GM23338 (cell line): Measurements from ENCODE around the gene SMCO2. TPM values are rescaled to one million over a fixed set of nuclear protein-coding genes. Genes with fewer than 3 reads are reported as not detected.

Experiments
- ATAC-seq: fragments of 200-7000 bp; cut with Tn5 transposase; 3 replicates; pipeline ENCODE4 v1.9.1; 2020
- DNase-seq: peaks from one replicate; pipeline ENCODE4 v3.0.0-alpha.2; 2015; ENCODE audit warnings: low spot score
- H2AFZ ChIP-seq: fragments of 200-600 bp; sonication (generic); 2 replicates; pipeline ENCODE4 v1.8.0; 2016; ENCODE audit warnings: antibody characterized with exemption, mild to moderate bottlenecking, moderate library complexity
- H3F3A ChIP-seq: fragments of 200-600 bp; sonication (generic); replicated peaks from 2 replicates; pipeline ENCODE4 v1.8.0; 2017; ENCODE audit warnings: antibody characterized with exemption, mixed run types, low read depth
- H3K27ac ChIP-seq: fragments of 200-600 bp; sonication (generic); 2 replicates; pipeline ENCODE4 v1.6.1; 2016; ENCODE audit warnings: low read depth
- H3K27me3 ChIP-seq: fragments of 200-600 bp; sonication (generic); 2 replicates; pipeline ENCODE4 v1.8.0; 2016; ENCODE audit warnings: mild to moderate bottlenecking, mixed run types, moderate library complexity; ENCODE audit not compliant: insufficient read depth
- H3K36me3 ChIP-seq: fragments of 200-600 bp; sonication (generic); 2 replicates; pipeline ENCODE4 v1.8.0; 2016; ENCODE audit warnings: mild to moderate bottlenecking; ENCODE audit not compliant: insufficient read depth
- H3K4me1 ChIP-seq: fragments of 200-600 bp; sonication (generic); 2 replicates; pipeline ENCODE4 v1.8.0; 2016; ENCODE audit warnings: mild to moderate bottlenecking, moderate library complexity; ENCODE audit not compliant: insufficient read depth
- H3K4me2 ChIP-seq: fragments of 200-600 bp; sonication (generic); 2 replicates; pipeline ENCODE4 v1.7.1; 2017; ENCODE audit warnings: mixed run types
- H3K4me3 ChIP-seq: fragments of 200-600 bp; sonication (generic); 2 replicates; pipeline ENCODE4 v1.6.1; 2016; ENCODE audit warnings: mixed run types
- H3K79me2 ChIP-seq: fragments of 200-600 bp; sonication (generic); replicated peaks from 2 replicates; pipeline ENCODE4 v1.8.0; 2017; ENCODE audit warnings: mild to moderate bottlenecking; ENCODE audit not compliant: insufficient read depth
- H3K9me2 ChIP-seq: fragments of 200-600 bp; sonication (generic); 2 replicates; pipeline ENCODE4 v1.8.0; 2017; ENCODE audit not compliant: insufficient read depth
- H4K20me1 ChIP-seq: fragments of 200-600 bp; sonication (generic); replicated peaks from 2 replicates; pipeline ENCODE4 v1.8.0; 2017; ENCODE audit warnings: mild to moderate bottlenecking; ENCODE audit not compliant: insufficient read depth
- H3K27ac Mint-ChIP-seq: 2 replicates; pipeline ENCODE4 v1.8.0; 2020; ENCODE audit warnings: inconsistent platforms, mild to moderate bottlenecking, moderate library complexity, mixed read lengths
- H3K27me3 Mint-ChIP-seq: 3 replicates; pipeline ENCODE4 v1.8.0; 2022; ENCODE audit warnings: low read depth, mild to moderate bottlenecking, moderate library complexity, mixed read lengths, inconsistent platforms; ENCODE audit not compliant: insufficient read depth, poor library complexity
- H3K36me3 Mint-ChIP-seq: 3 replicates; pipeline ENCODE4 v1.8.0; 2021; ENCODE audit warnings: low read depth, mild to moderate bottlenecking, inconsistent platforms, moderate library complexity, mixed read lengths
- H3K4me1 Mint-ChIP-seq: 3 replicates; pipeline ENCODE4 v1.8.0; 2020; ENCODE audit warnings: mild to moderate bottlenecking, inconsistent platforms, mixed read lengths
- H3K4me3 Mint-ChIP-seq: 3 replicates; pipeline ENCODE4 v1.8.0; 2021; ENCODE audit warnings: moderate library complexity, mild to moderate bottlenecking, inconsistent platforms, mixed read lengths
- H3K9me3 Mint-ChIP-seq: 3 replicates; pipeline ENCODE4 v1.8.0; 2020; ENCODE audit warnings: moderate library complexity, mild to moderate bottlenecking, inconsistent platforms, mixed read lengths
- CREB1 ChIP-seq: fragments of 250-450 bp; sonication (Bioruptor Pico); IDR thresholded peaks from 2 replicates; pipeline ENCODE4 v1.5.0; 2020; ENCODE audit warnings: low read depth, mild to moderate bottlenecking, moderate library complexity
- EZH2 ChIP-seq: fragments of 200-600 bp; sonication (generic); IDR thresholded peaks from one replicate; pipeline ENCODE4 v1.8.0; 2017; ENCODE audit warnings: antibody characterized with exemption, mild to moderate bottlenecking, low read depth; ENCODE audit not compliant: unreplicated experiment
- JUNB ChIP-seq: IDR thresholded peaks from one replicate; pipeline ENCODE4 v1.6.1; 2016; ENCODE audit warnings: antibody characterized with exemption; ENCODE audit not compliant: unreplicated experiment
- NANOG ChIP-seq: IDR thresholded peaks from 2 replicates; pipeline ENCODE4 v1.6.1; 2016; ENCODE audit warnings: antibody characterized with exemption, borderline replicate concordance
- POLR2AphosphoS5 ChIP-seq: IDR thresholded peaks from 2 replicates; pipeline ENCODE4 v1.6.1; 2016; ENCODE audit warnings: antibody characterized with exemption, low read depth
- STAT1 ChIP-seq: IDR thresholded peaks from one replicate; pipeline ENCODE4 v1.6.1; 2016; ENCODE audit warnings: antibody characterized with exemption; ENCODE audit not compliant: unreplicated experiment
- ZNF331 ChIP-seq: fragments of 250-450 bp; sonication (Bioruptor Pico); IDR thresholded peaks from 2 replicates; pipeline ENCODE4 v1.5.0; 2020; ENCODE audit warnings: low read depth, mild to moderate bottlenecking, moderate library complexity
- polyA plus RNA-seq: library from polyadenylated mRNA; unstranded; fragments of >200 nt; fragmentation: Nextera tagmentation; extraction: Ambion mirVana; gene quantifications from 2 replicates; pipeline ENCODE4 v1.2.1, GENCODE V29; 2016
- total RNA-seq: library from RNA; depleted of rRNA; stranded (reverse); fragments of >200 nt; shearing (Covaris generic); gene quantifications from 2 replicates; pipeline ENCODE4 v1.2.3, GENCODE V29; 2014
- TF ChIP-seq, protein P1 (sequence below): IDR thresholded peaks from 2 replicates; pipeline ENCODE4 v1.6.1; 2016; ENCODE audit warnings: antibody characterized with exemption
- TF ChIP-seq, protein P2 (sequence below): IDR thresholded peaks from one replicate; pipeline ENCODE4 v1.6.1; 2018; ENCODE audit warnings: antibody characterized with exemption; ENCODE audit not compliant: unreplicated experiment
- TF ChIP-seq, protein P3 (sequence below): fragments of 250-450 bp; sonication (Bioruptor Pico); IDR thresholded peaks from 2 replicates; pipeline ENCODE4 v1.5.0; 2020; ENCODE audit warnings: mild to moderate bottlenecking, moderate library complexity

SMCO2 gene
- total and polyA plus RNA-seq, 2 experiments from 2014 or later = 0.86 TPM; not detected in 1

DNA sequence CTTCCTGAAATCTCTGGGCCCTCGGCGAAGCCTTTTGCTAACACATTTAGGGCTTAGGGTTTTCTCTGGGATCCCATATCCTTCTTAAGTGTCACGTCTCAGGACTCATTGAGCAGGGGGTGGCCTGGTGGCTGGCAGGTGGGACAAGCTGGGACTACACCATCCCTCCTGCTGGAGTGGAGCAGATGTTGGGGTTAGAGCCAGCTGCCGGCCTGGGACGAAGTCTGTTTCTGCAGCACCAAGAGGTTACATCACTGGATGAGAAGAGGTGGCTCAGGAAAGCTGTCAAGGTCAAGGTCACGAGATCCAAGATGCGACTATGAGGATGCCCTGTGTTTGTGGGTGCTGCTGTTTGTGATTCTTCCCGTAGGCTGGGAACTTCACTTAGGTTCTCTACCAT is 16.3 kb downstream of the SMCO2 start:
- H3K4me3 Mint-ChIP-seq = no peak overlapping the region
- Histone ChIP-seq H3K4me1 (no peaks in the 10 kb centered on the region), H3K4me2 (no peak overlapping the region), H3K27me3 (no peaks in the 10 kb centered on the region), H3K27ac (no peak overlapping the region), H3F3A (no peaks in the 10 kb centered on the region), H4K20me1 (no peaks in the 10 kb centered on the region), H2AFZ (no peak overlapping the region; the same call in 1 of the 2 replicates), H3K4me3 (no peak overlapping the region), H3K36me3 (no peaks in the 10 kb centered on the region), H3K79me2 (no peaks in the 10 kb centered on the region), H3K9me2 (0 out of 2 replicates have a peak, but pooled peaks cover 3% of the 10 kb centered on the region)
- H3K27ac Mint-ChIP-seq = no peak overlapping the region; the same call in 1 of the 2 replicates
- ATAC-seq (no peak), DNase-seq (no peak)
- TF ChIP-seq, protein P1, sequence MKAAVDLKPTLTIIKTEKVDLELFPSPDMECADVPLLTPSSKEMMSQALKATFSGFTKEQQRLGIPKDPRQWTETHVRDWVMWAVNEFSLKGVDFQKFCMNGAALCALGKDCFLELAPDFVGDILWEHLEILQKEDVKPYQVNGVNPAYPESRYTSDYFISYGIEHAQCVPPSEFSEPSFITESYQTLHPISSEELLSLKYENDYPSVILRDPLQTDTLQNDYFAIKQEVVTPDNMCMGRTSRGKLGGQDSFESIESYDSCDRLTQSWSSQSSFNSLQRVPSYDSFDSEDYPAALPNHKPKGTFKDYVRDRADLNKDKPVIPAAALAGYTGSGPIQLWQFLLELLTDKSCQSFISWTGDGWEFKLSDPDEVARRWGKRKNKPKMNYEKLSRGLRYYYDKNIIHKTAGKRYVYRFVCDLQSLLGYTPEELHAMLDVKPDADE = no peak
- TF ChIP-seq ZNF331 (no peak), POLR2AphosphoS5 (no peak), NANOG (no peak), JUNB (no peak), EZH2 (no peak), STAT1 (no peak), CREB1 (CRISPR knock-in tag) (no peak)
- TF ChIP-seq, protein P2, sequence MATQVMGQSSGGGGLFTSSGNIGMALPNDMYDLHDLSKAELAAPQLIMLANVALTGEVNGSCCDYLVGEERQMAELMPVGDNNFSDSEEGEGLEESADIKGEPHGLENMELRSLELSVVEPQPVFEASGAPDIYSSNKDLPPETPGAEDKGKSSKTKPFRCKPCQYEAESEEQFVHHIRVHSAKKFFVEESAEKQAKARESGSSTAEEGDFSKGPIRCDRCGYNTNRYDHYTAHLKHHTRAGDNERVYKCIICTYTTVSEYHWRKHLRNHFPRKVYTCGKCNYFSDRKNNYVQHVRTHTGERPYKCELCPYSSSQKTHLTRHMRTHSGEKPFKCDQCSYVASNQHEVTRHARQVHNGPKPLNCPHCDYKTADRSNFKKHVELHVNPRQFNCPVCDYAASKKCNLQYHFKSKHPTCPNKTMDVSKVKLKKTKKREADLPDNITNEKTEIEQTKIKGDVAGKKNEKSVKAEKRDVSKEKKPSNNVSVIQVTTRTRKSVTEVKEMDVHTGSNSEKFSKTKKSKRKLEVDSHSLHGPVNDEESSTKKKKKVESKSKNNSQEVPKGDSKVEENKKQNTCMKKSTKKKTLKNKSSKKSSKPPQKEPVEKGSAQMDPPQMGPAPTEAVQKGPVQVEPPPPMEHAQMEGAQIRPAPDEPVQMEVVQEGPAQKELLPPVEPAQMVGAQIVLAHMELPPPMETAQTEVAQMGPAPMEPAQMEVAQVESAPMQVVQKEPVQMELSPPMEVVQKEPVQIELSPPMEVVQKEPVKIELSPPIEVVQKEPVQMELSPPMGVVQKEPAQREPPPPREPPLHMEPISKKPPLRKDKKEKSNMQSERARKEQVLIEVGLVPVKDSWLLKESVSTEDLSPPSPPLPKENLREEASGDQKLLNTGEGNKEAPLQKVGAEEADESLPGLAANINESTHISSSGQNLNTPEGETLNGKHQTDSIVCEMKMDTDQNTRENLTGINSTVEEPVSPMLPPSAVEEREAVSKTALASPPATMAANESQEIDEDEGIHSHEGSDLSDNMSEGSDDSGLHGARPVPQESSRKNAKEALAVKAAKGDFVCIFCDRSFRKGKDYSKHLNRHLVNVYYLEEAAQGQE = no peak
- TF ChIP-seq, protein P3, sequence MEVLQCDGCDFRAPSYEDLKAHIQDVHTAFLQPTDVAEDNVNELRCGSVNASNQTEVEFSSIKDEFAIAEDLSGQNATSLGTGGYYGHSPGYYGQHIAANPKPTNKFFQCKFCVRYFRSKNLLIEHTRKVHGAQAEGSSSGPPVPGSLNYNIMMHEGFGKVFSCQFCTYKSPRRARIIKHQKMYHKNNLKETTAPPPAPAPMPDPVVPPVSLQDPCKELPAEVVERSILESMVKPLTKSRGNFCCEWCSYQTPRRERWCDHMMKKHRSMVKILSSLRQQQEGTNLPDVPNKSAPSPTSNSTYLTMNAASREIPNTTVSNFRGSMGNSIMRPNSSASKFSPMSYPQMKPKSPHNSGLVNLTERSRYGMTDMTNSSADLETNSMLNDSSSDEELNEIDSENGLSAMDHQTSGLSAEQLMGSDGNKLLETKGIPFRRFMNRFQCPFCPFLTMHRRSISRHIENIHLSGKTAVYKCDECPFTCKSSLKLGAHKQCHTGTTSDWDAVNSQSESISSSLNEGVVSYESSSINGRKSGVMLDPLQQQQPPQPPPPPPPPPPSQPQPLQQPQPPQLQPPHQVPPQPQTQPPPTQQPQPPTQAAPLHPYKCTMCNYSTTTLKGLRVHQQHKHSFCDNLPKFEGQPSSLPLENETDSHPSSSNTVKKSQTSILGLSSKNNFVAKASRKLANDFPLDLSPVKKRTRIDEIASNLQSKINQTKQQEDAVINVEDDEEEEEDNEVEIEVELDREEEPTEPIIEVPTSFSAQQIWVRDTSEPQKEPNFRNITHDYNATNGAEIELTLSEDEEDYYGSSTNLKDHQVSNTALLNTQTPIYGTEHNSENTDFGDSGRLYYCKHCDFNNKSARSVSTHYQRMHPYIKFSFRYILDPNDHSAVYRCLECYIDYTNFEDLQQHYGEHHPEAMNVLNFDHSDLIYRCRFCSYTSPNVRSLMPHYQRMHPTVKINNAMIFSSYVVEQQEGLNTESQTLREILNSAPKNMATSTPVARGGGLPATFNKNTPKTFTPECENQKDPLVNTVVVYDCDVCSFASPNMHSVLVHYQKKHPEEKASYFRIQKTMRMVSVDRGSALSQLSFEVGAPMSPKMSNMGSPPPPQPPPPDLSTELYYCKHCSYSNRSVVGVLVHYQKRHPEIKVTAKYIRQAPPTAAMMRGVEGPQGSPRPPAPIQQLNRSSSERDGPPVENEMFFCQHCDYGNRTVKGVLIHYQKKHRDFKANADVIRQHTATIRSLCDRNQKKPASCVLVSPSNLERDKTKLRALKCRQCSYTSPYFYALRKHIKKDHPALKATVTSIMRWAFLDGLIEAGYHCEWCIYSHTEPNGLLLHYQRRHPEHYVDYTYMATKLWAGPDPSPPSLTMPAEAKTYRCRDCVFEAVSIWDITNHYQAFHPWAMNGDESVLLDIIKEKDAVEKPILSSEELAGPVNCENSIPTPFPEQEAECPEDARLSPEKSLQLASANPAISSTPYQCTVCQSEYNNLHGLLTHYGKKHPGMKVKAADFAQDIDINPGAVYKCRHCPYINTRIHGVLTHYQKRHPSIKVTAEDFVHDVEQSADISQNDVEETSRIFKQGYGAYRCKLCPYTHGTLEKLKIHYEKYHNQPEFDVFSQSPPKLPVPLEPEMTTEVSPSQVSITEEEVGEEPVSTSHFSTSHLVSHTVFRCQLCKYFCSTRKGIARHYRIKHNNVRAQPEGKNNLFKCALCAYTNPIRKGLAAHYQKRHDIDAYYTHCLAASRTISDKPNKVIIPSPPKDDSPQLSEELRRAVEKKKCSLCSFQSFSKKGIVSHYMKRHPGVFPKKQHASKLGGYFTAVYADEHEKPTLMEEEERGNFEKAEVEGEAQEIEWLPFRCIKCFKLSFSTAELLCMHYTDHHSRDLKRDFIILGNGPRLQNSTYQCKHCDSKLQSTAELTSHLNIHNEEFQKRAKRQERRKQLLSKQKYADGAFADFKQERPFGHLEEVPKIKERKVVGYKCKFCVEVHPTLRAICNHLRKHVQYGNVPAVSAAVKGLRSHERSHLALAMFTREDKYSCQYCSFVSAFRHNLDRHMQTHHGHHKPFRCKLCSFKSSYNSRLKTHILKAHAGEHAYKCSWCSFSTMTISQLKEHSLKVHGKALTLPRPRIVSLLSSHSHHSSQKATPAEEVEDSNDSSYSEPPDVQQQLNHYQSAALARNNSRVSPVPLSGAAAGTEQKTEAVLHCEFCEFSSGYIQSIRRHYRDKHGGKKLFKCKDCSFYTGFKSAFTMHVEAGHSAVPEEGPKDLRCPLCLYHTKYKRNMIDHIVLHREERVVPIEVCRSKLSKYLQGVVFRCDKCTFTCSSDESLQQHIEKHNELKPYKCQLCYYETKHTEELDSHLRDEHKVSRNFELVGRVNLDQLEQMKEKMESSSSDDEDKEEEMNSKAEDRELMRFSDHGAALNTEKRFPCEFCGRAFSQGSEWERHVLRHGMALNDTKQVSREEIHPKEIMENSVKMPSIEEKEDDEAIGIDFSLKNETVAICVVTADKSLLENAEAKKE = no peak
- no peaks in the 10 kb centered on the region for H3K27me3 Mint-ChIP-seq
- H3K4me1 Mint-ChIP-seq = no peaks in the 10 kb centered on the region
- no peaks in the 10 kb centered on the region for H3K9me3 Mint-ChIP-seq
- H3K36me3 Mint-ChIP-seq = no peaks in the 10 kb centered on the region; the same call in 2 of the 3 replicates
